SKM-1 (cell line): Measurements from ENCODE around the gene FOXK1.
"Not testable (repeated sequence)": the region's sequence is repeated elsewhere in the genome, so short reads cannot be mapped to it uniquely, and the experiment has no call there.

ENCODE experiments used
- DNase-seq: peaks from one replicate; lab custom pipeline; 2025; ENCODE audit not compliant: unreplicated experiment; lab: John Stamatoyannopoulos, UW

Gene FOXK1

GRCh38 chr7:4665661-4666060 is 16.4 kb upstream of the FOXK1 start:
- peak; percentile 16 for DNase-seq

- DNase-seq, result no peak
Measured at GRCh38 chr7:4667776-4668509, 14.2 kb upstream of the FOXK1 start.

GRCh38 chr7:4668510-4668847 is 13.6 kb upstream of the FOXK1 start:
- DNase-seq, result no peak

GRCh38 chr7:4670791-4671190 is 11.3 kb upstream of the FOXK1 start:
- DNase-seq, result no peak

GRCh38 chr7:4675771-4676367 is 6.2 kb upstream of the FOXK1 start:
- DNase-seq, result no peak

- DNase-seq, result not testable (repeated sequence)
Measured at GRCh38 chr7:4677518-4677917, 4.6 kb upstream of the FOXK1 start.

- no peak for DNase-seq
Measured at GRCh38 chr7:4681218-4681851, 760 bp upstream of the FOXK1 start.

GRCh38 chr7:4682621-4683042 is 537 bp downstream of the FOXK1 start:
- no peak for DNase-seq

GRCh38 chr7:4683043-4683883 is 1.2 kb downstream of the FOXK1 start:
- DNase-seq, result no peak

GRCh38 chr7:4683884-4684565 is 1.9 kb downstream of the FOXK1 start:
- no peak for DNase-seq

GRCh38 chr7:4684846-4685245 is 2.8 kb downstream of the FOXK1 start:
- DNase-seq, result no peak

GRCh38 chr7:4685676-4686075 is 3.6 kb downstream of the FOXK1 start:
- not testable (repeated sequence) for DNase-seq

GRCh38 chr7:4687956-4688355 is 5.9 kb downstream of the FOXK1 start:
- no peak for DNase-seq

- DNase-seq, result no peak
Measured at GRCh38 chr7:4689151-4689550, 7.1 kb downstream of the FOXK1 start.

- no peak for DNase-seq
Measured at GRCh38 chr7:4689668-4690067, 7.6 kb downstream of the FOXK1 start.

GRCh38 chr7:4690953-4691856 is 9.1 kb downstream of the FOXK1 start:
- DNase-seq, result no peak

- DNase-seq, result no peak
Measured at GRCh38 chr7:4692055-4692454, 10.0 kb downstream of the FOXK1 start.

- not testable (repeated sequence) for DNase-seq
Measured at GRCh38 chr7:4692622-4693021, 10.5 kb downstream of the FOXK1 start.

GRCh38 chr7:4693152-4693551 is 11.1 kb downstream of the FOXK1 start:
- DNase-seq, result no peak

GRCh38 chr7:4693749-4694148 is 11.7 kb downstream of the FOXK1 start:
- no peak for DNase-seq
